Measurements from ENCODE around the gene SMIM30. TPM values are rescaled to one million over a fixed set of nuclear protein-coding genes. Genes with fewer than 3 reads are reported as not detected.

Gene SMIM30
- total and polyA plus RNA-seq, 2 of the 4 experiments (the other 2 are of a cell fraction), result 31.6 to 47.7 TPM

DNA sequence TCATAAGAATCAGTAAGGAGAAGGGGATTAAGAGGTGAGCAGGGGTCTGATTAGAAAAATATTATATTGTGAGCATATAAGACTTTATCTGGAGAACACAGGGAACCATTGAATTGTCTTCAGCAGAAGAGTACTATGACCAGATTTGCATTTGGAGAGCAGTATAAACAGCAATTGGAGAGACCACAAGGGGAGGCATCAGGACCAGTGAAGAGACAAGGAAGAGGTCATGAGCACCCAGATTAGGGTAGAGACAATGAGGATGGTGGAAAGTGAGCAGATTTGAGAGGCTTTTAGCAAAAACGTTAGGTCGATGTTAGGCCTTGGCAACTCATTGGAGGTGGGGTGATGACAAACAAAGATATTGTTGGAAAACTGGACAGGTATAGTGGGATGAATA lies 13.0 kb upstream of the SMIM30 start:
- Histone ChIP-seq H3K4ac (ENCODE audit: low read depth, low read length) (no peak overlapping the region), H2BK5ac (ENCODE audit: low read depth, low read length, poor library complexity, severe bottlenecking) (no peak overlapping the region), H4K8ac (ENCODE audit: low read depth in 2 of 2, low read length in 2 of 2) (no peak overlapping the region), H3K79me1 (ENCODE audit: low read depth in 1 of 2, low read length in 2 of 2) (no peaks in the 10 kb centered on the region), H3K4me2 (ENCODE audit: low read depth, low read length) (no peak overlapping the region), H2BK15ac (ENCODE audit: low read depth, low read length) (no peak overlapping the region), H3K9me3 (ENCODE audit: control insufficient read depth, insufficient read depth, low read length) (no peaks in the 10 kb centered on the region), H4K91ac (ENCODE audit: insufficient read depth, low read depth, low read length) (no peak overlapping the region), H3K4me1 (ENCODE audit: control insufficient read depth, insufficient read depth, low read length) (no peaks in the 10 kb centered on the region; the same call in 1 of the 2 replicates), H3K14ac (replicated peaks; ENCODE audit: low read depth, low read length) (no peak overlapping the region), H3K56ac (ENCODE audit: extremely low read depth, insufficient read depth, low read length) (no peak overlapping the region), H2BK20ac (ENCODE audit: low read depth, low read length) (no peak overlapping the region), H3K9ac (ENCODE audit: low read depth, low read length) (no peak overlapping the region), H3K36me3 (ENCODE audit: control insufficient read depth, insufficient read depth, low read length) (no peaks in the 10 kb centered on the region), H4K20me1 (ENCODE audit: insufficient read depth, low read length) (no peaks in the 10 kb centered on the region), H2AK9ac (replicated peaks; ENCODE audit: low read depth, low read length, poor library complexity) (no peak overlapping the region), H2AFZ (replicated peaks; ENCODE audit: low read length, poor library complexity) (no peak overlapping the region), H3K18ac (ENCODE audit: low read depth, low read length) (no peak overlapping the region), H3K27me3 (ENCODE audit: control insufficient read depth, insufficient read depth, low read length) (no peaks in the 10 kb centered on the region), H3K23ac (ENCODE audit: low read depth, low read length) (no peak overlapping the region), H3K27ac (ENCODE audit: insufficient read depth, low read length) (no peak overlapping the region), H4K5ac (ENCODE audit: low read depth, low read length) (no peak overlapping the region), H3K4me3 (ENCODE audit: insufficient read depth, low read depth, low read length) (no peak overlapping the region), H2BK120ac (ENCODE audit: low read depth, low read length) (no peak overlapping the region), H2AK5ac (ENCODE audit: low read depth, low read length) (no peak overlapping the region), H3K9me1 (ENCODE audit: insufficient read depth, low read length) (no peaks in the 10 kb centered on the region; the same call in 1 of the 2 replicates)
- in situ Hi-C loops (cut with MboI; ENCODE audit: low sequenced_read_pairs), result no loop called here
- DNase-seq (no peak), ATAC-seq (ENCODE audit: low read depth) (no peak)
- intact Hi-C loops (cut with micrococcal nuclease), result no loop called here
- dilution Hi-C loops (cut with HindIII; ENCODE audit: low sequenced_read_pairs, unreplicated experiment), result no loop called here
- ChIA-PET POLR2A (ENCODE audit: unreplicated experiment) (interaction anchor here (0.5 kb wide), 1 partner anchor 14 kb away, joined by 17 read pairs; no protein-coding TSS in a partner anchor), CTCF (no interaction called here)
- no TSS peak for BruUV-seq (replicated peaks)
- TF ChIP-seq CHD1 (IDR thresholded peaks at IDR 0.05; ENCODE audit: low read depth, low read length) (no peak), RFX5 (IDR thresholded peaks at IDR 0.05; ENCODE audit: low read depth, low read length) (no peak), MAFK (IDR thresholded peaks at IDR 0.05; ENCODE audit: low read depth, low read length) (no peak), NFE2L2 (IDR thresholded peaks at IDR 0.05; ENCODE audit: low read depth, low read length) (no peak), BHLHE40 (IDR thresholded peaks at IDR 0.05; ENCODE audit: low read depth, low read length) (no peak), CEBPB (IDR thresholded peaks at IDR 0.05; ENCODE audit: low read depth, low read length) (no peak), MXI1 (IDR thresholded peaks at IDR 0.05; ENCODE audit: borderline replicate concordance, low read depth, low read length) (no peak), RAD21 (IDR thresholded peaks at IDR 0.05; ENCODE audit: low read length) (no peak), SMC3 (IDR thresholded peaks at IDR 0.05; ENCODE audit: low read depth, low read length) (no peak), FOS (IDR thresholded peaks at IDR 0.05; ENCODE audit: low read depth, low read length) (no peak), POLR2A (IDR thresholded peaks at IDR 0.05; ENCODE audit: low read depth, low read length) (no peak), MAZ (IDR thresholded peaks at IDR 0.05; ENCODE audit: borderline replicate concordance, low read depth, low read length) (no peak), RCOR1 (IDR thresholded peaks at IDR 0.05; ENCODE audit: insufficient replicate concordance, low read length) (no peak)
- TF ChIP-seq, protein P1, sequence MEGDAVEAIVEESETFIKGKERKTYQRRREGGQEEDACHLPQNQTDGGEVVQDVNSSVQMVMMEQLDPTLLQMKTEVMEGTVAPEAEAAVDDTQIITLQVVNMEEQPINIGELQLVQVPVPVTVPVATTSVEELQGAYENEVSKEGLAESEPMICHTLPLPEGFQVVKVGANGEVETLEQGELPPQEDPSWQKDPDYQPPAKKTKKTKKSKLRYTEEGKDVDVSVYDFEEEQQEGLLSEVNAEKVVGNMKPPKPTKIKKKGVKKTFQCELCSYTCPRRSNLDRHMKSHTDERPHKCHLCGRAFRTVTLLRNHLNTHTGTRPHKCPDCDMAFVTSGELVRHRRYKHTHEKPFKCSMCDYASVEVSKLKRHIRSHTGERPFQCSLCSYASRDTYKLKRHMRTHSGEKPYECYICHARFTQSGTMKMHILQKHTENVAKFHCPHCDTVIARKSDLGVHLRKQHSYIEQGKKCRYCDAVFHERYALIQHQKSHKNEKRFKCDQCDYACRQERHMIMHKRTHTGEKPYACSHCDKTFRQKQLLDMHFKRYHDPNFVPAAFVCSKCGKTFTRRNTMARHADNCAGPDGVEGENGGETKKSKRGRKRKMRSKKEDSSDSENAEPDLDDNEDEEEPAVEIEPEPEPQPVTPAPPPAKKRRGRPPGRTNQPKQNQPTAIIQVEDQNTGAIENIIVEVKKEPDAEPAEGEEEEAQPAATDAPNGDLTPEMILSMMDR (conservative IDR thresholded peaks at IDR 0.05; ENCODE audit: low read depth, low read length), result no peak
- TF ChIP-seq, protein P2, sequence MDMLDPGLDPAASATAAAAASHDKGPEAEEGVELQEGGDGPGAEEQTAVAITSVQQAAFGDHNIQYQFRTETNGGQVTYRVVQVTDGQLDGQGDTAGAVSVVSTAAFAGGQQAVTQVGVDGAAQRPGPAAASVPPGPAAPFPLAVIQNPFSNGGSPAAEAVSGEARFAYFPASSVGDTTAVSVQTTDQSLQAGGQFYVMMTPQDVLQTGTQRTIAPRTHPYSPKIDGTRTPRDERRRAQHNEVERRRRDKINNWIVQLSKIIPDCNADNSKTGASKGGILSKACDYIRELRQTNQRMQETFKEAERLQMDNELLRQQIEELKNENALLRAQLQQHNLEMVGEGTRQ (IDR thresholded peaks at IDR 0.05; ENCODE audit: low read depth, low read length), result no peak
- WGBS, 2 experiments (ENCODE audit: extremely low coverage in 2 of 2, insufficient read length in 1 of 2), result no CpG with 5 or more reads among the region's 2 CpGs
